ENCODE results near the gene GBE1.
"Not testable (repeated sequence)": the region's sequence is repeated elsewhere in the genome, so short reads cannot be mapped to it uniquely, and the experiment has no call there.

GBE1 gene

DNA sequence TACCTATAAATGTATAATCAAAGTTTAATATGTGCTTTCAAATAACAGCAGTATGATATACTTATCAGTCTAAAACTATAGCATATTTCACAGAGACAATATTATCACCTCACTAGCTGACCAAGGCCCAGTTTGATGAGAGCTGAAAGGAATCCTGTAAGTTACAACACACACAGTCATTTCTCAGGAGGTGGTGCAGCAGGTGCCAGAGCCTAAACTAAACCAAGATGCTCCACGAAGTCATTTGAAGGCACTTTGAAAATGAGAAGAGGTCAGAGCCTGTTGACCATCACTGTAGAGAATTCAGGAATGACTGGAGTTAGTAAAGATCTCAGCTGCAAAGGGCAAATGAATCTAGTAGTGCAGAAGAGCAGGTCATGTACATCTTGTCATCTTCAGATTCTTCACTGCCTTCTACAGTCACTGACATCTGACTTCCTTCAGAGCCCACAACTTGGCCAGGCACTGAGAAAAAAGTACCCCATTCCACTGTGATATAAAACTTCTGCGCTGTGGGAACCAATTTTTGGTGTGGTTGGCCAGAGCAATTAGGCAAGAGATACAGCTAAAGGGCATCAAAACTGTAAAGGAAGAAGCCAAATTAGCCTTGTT lies 7.9 kb downstream of the GBE1 start:
- DNase-seq (ENCODE audit: low spot score) = no peak

DNA sequence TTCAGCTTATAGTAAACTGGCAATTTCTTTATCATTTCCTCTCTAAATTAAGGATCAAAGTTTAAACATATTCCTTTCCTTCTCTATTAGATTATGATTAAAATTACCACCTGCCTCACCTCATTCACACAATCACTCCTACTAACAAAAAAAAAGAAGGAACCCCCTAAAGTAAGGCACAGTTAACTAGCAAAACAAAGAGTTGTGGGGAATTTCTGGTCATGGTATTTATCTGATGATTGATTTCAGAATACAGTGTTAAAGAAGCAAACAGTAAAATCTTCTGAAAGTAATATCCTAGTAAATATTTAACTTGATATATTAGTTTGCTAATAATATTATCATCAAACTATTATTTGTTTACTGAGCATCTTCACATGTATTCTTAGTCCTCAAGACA lies 8.8 kb downstream of the GBE1 start:
- no peak for DNase-seq (ENCODE audit: low spot score)

DNA sequence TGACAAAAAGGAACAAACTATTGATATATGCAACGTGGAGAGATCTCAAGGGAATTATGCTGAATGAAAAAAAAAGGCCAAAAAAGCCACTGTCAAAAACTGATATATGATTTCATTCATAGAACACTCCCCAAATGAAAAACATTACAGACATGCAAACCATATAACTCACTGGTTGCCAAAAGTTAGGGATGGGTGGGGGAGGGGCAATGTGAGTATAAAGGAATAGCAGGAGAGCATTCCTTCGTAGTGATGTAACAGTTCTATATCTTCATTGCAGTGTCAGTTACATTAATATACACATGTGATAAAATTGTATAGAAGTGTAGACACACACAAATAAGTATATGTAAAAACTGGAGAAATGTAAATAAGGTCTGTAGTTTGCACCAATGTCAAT lies 12.2 kb downstream of the GBE1 start:
- no peak for DNase-seq (ENCODE audit: low spot score)

DNA sequence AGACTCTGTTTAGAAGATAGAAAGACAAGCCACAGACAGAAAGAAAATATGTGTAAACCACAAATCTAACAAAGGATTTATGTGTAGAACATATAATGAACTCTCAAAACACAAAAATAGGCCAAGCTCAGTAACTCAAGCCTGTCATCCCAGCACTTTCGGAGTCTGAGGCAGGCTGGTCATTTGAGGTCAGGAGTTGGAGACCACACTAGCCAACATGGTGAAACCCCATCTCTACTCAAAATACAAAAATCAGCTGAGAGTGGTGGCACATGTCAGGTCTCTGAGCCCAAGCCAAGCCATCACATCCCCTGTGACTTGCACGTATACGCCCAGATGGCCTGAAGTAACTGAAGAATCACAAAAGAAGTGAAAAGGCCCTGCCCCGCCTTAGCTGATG lies 14.2 kb downstream of the GBE1 start:
- not testable (repeated sequence) for DNase-seq (ENCODE audit: low spot score)

DNA sequence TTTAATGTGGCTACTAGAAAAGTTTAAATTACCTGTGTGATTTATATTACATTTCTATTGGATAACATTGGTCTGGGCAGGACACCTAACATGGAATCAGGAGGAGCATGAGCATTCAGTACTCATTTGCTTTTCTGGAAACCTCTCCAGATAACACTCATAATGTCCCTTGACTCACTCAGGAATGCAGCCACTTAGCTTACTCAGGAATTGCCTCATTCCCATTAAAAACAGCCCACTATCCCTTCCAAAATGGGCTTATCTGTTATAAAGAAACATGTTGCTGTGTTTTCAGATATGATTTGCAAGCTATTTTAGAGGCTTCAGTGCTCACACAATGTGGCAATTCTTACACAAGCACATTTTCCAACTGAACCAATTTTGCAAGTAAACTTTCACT lies 17.1 kb downstream of the GBE1 start:
- DNase-seq (ENCODE audit: low spot score) = peak; percentile 37

DNA sequence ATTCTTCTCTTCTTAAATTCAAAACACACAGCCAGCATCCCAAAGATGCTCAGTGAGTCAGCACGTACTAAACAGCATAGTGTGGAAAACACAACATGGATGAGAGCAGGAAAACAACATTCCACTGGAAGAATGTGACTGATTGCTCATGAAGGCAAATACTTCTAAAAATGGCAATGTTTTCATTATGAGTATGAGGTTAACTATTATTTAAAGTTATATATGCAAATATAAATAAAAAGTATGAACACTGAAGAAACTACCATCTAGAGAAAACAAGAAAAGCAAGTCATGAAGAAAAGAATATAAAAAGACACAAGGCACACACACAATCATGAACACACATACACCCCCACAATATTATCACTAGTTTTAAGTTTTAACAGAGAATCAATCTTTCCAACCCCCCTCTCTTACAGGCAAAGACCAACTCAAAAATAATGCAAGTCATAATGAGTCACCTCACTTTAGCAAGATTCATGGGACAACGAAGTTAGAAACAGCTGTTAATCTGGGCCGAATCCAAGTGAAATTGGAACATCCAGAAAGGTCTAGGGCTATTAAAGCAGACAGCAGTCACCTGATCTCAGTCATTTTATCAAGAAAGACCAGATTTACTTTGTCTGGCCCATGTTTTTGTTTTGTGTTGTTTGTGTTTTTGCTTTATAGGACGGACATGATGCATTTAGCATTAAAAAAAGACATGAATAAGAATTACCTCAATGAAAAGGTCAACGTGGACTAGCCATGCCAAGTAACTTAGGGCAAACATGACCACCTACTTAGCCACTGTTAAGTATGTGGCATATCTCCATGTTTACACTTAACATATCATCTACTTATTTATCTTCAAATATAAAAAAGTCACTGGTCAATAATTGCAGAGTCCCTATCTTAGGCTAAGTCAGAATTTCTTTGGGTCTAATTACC lies 18.1 kb downstream of the GBE1 start:
- peak; percentile 17 for DNase-seq (ENCODE audit: low spot score)

DNA sequence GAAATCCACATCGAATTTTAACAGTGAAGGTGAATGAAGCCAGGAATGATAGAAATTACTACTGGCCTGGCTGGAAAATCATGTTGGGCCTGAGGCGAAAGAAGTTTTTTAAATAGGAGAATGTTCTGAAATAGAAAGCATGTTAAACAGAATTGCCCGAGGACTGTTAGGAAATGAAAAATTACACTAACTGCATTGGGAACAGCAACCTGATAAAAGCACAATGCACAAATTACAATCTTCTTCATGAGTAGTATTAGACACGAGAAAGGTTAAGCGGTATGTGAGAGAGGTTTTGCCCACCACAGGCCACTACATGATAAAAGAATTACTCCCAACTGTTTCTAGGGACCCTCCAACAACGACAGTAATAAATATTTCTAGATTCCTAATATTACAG lies 18.9 kb downstream of the GBE1 start:
- DNase-seq (ENCODE audit: low spot score) = no peak

DNA sequence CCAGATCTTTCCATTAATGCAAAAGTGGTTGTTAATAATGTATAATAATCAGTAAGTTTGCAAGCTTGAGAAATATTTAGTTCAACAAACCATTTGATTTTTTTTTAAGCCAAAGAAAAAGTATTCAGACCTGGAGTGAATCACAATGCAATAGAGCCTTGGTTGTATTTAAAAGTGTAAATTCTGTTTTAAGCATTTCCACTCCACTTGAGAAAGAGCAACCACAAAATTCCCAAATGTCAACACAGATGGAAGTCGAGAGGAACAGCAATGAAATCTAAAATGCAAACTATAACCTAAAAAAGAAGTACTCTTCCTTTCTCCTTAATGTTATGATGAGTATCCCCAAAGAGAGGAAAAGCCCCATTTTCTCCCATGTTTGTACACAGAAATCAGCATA lies 20.2 kb downstream of the GBE1 start:
- DNase-seq (ENCODE audit: low spot score) = no peak

DNA sequence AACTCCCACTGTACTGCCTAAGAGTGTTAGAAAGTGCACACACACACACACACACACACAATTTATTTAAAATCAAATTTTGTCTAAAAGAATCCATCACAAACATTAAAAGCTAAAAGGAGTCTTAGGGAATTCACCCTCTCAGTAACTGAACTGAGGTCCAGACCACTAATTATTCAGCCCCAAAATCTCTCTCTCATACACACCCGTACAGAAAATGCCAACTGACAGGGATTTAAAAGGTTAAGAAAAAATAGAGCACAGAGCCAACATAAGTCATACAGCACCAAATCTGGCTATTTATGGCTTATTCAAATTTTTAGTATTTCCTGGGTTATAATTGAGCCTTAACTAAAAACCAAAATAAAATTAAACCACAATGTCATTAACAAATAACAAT lies 20.7 kb downstream of the GBE1 start:
- DNase-seq (ENCODE audit: low spot score) = no peak

DNA sequence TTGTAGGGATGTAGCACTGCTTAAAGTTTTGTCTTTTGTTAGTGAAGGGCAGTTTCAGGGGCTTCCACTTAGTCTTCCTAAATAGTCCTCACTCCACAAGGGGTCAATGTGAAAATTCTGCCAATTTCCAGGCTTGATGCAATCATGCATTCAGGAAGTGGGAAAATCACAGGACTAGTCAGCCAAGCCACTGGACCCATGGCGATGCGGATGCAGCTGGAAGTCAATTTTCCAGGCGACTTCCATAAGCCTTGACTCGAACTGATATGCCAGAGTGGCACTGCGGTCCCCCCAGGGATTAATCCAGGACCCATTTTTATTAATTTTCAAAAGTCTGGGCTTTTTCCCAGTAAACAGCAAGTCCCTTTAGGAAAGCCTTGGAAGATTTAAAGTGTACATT lies 26.1 kb downstream of the GBE1 start:
- no peak for DNase-seq (ENCODE audit: low spot score)

DNA sequence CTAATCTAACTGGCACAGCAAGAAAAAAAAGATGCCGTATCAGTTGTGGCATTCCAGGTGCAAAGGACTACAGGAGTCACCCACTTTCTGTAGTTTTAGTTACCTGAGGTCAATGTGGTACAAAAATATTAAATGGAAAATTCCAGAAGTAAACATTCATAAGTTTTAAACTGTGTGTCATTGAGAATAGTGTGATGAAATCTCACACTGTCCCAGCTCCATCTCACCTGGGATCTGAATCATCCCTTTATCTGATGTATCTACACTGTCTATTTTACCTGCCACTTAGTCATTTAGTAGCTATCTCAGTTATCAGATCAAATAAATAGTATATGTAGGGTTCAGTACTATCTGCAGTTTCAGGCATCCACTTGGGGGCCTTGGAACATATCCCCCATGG lies 26.7 kb downstream of the GBE1 start:
- no peak for DNase-seq (ENCODE audit: low spot score)

DNA sequence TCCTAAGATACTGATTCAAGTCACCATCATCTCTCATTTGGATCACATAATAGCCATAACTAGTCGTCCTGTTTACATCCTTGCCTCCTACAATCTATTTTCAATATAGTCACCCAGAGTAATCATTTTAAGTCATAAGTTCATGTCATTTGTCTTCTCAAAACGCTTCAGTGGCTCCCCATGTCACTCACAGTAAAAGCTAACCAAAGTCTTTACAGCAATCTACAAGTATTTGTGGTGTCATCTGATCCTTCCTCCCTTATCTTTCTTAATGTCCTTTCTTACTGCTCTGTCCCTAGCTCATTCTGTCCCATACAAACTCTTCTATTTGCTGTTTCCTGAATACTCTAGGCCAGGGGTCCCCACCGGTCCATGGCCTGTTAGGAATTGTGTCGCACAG lies 28.8 kb downstream of the GBE1 start:
- no peak for DNase-seq (ENCODE audit: low spot score)

DNA sequence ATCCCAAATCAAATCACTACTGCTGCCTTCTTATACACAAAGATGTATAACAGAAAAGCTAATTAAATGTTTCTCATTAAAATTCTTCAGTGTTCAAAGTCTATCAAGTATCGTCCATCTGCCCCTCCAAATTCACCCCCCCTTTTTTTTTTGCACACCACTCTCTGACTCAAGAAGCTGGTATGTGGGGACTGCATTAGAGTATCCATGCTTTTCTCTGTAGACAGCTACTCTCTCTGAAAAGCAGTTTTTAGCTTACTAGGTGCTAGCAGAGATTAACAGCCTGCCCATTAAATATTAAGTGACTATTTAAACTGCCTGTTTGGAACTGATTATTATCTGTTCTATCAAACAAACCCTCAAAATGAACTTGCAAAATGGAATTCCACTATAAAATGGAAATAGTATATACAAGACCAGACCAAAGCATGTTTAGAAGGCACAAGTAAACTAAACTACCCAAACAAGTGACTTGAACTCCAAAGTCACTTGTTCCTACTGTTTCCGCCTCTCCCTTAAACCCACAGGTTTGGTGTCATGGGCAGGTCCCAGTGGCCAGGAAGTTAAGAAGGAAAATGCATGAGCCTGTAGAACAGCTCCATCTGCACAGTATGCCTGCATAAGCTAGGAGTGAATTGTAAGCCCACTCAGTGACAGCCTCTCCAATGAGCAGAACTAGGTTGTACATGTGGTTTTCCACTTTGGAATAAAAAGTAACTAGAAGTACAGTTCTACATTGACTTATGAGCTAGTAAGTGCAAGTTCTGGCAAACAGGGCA lies 32.5 kb downstream of the GBE1 start:
- DNase-seq (ENCODE audit: low spot score) = peak; percentile 35

DNA sequence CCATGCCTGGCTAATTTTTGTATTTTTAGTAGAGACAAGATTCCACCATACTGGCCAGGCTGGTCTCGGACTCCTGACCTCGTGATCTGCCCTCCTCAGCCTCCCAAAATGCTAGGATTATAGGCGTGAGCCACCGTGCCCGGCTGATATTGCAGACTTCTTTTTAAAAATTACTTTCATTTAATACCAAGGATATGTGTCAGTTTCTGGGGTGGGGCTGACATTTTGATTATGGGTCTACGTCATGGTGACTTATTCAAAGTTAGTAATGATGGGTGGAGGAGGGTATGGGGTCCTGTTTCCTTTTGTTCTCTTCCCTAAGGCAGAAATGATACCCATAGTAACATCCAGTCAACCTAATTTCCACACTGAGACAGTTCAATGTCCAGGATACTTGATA lies 34.7 kb downstream of the GBE1 start:
- DNase-seq (ENCODE audit: low spot score) = peak; percentile 15

DNA sequence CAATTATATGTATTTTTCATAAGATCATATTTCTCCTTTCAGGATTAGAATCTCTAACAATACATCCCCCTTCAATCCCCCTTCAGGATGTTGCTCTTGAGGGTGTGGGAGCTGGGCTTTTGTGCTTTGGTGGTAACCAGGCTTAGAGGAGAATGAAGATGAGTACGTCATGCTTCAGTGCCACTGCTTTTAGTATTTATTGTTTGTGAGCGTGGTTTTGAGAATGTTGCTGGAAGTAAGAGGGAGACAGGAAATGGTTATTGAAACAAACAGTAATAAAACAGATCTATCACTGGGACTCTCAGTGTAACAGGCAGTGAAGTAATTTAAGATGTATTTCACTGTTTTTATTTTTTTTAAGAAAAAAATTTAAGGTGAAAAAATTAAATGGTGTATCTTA lies 35.3 kb downstream of the GBE1 start:
- DNase-seq (ENCODE audit: low spot score) = peak; percentile 7

DNA sequence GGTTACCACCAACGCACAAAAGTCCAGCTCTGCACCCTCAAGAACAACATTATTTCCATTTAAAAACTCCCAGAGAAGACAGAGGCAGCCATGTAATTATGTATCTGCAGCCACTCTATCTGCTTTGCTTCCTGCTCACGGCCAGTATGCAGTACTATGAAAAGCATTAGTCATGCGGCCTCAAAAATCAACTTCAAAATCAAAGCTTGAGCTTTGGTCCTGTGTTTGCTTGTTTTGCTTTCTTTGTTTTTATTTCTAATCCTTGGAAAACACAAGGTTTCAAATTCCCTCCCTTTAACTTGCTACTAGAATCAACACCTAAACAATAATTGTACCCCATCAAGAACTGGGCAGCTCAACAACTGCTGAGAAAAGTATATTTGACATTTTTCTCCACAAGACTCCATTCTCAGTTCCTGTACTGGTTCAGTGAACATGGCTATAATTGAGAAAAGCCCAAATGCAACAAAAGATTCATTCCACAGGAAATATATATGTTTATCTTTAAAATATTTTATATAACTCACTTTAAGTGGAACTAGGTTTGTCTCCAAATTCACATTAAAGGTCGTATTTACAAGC lies 37.6 kb downstream of the GBE1 start:
- DNase-seq (ENCODE audit: low spot score) = peak; percentile 6

DNA sequence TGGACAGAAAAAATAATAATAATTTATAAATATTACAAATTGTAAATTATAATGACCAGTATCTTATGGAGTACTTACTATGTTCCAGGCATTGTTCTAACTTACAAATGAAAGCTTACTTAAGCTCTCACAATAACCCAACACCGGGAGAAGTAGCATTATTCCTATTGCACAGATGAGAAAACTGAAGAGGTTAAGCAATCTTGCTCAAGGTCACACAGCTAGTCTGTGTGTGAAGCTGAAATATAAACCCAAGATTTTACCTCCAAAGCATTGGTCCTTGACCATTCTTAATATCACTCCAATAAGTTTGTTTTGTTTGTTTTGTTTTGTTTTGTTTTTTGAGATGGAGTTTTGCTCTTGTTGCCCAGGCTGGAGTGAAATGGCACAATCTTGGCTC lies 43.1 kb downstream of the GBE1 start:
- no peak for DNase-seq (ENCODE audit: low spot score)

DNA sequence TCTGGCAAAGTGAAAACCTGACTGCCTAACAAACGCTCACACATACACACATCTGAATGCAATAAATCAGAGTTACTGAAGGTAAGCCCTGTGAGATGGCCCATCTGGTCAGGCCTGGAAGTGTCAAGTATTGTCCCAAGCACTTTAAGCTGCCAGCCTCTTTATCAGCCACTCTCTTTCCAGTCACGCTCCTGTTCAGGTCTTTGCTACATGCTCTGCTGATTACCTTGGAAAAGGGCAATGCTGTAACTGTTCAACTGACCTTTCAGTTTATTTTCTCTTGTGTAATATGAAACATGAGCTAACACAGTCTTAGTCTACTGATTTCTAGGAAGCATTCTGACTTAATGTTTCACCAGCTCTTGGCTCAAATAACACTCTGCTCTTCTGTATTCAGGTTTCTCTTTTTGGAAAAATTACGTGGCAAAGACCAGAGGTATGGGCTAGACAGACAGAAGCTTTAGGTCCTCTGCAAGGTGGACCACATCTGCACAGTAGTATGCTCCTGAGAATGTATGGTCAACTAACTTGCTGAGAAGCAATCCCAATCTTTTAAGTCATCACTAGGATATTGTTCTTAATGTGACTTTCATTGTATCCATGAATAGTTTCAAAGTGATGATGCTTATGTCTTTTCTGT lies 44.5 kb downstream of the GBE1 start:
- peak; percentile 11 for DNase-seq (ENCODE audit: low spot score)

DNA sequence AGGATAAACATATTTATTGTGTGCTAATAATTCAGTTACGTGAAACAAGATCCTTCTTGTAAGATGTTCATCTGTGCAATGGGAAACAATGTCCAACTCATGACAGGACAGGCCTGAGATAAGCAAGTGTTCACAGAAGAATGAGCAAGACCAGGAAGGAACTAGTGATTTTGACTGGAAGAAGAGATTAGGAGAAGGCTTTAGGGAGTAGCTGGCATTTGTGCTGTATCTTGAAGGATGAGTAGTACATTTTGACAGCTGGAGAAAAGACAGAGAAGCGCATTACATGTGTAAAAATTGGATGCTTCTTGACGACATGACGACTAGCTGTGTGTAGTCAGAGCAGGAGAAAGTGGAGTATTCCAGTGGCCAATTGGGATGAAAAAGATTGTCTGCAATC lies 48.4 kb downstream of the GBE1 start:
- DNase-seq (ENCODE audit: low spot score) = no peak

DNA sequence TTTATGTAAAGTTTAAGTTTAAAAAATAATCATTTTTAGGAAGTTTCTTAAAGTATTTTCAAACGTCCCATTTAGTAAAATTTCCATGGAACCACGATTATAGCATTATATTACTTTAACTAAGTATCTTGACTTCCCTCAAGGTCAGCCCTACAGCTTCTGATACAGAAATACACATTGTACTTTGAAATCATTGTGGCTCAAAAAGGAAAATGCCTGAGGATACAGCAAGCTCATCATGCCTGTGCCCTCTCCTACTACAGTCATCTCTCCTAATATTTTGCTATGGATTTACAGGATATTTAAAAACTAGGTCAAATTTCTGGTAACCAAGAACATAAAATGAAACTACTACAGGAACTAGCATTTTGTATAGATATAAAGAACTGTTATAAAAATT lies 51.8 kb downstream of the GBE1 start:
- DNase-seq (ENCODE audit: low spot score) = no peak

DNA sequence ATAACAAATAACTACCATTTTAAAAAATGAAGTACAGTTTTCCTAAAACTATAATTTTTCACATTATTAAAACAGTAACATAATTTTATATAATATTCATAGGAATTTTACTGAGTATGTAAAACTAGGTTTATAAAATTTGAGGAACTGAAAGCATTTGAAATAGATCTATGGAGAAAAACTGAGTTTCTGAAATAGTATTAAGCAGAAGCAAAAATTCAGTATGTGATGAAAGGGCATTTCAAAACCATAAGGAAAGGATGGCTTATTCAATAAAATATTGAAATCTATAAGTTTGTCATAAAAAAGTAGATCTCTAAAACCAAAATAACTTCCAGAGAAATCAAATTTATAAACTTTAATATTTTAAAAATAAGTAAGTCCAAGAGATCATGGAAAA lies 53.4 kb downstream of the GBE1 start:
- DNase-seq (ENCODE audit: low spot score) = no peak

DNA sequence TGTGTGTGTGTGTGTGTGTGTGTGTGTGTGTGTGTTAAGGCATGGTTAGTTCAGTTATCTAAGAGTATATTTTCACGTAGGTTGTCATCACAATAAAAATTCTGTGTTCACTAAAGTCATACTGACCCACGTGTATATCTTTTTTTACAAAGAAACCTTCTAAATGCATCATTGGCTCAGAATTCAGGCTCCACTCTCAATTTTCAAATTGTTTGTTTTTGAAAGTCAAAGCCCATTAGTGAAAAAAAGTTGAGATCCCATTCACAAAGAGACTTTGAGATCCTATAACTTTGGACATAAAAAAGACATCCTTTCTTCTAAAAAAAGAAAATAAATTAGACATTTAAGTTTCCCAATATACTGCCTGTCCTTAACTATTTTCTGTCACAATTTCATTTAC lies 59.3 kb downstream of the GBE1 start:
- no peak for DNase-seq (ENCODE audit: low spot score)

All from GM03348 (cell line).